Limb (tissue), 2 donors: ENCODE results near the gene ANKRD34A.
"Not testable (repeated sequence)": the region's sequence is repeated elsewhere in the genome, so short reads cannot be mapped to it uniquely, and the experiment has no call there.

Experiments
- DNase-seq, 2 donors: peaks; one replicate each; pipeline ENCODE4 v3.0.0-alpha.2; 2016; ENCODE audit errors: extremely low spot score in 2 of 2

Gene ANKRD34A

DNA sequence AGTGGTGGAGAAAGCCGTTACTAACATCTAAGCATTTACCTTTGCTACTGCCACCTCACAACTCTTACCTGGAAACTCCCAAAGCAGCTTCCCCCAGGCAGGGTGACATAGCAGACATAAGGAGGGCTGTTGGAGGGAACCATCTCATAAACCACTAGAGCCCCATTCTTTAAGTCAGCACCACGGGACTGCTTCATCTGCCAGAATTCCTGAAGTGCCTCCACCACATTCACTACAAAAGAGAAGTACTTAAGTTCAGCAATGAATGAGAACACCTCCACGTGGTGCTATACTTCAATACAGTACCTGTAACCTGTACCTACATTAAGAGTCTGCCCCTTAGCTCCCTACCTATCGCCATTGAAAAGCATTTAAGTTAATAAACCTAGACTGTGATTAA, 16.8 kb downstream of the ANKRD34A start:
- no peak for DNase-seq

DNA sequence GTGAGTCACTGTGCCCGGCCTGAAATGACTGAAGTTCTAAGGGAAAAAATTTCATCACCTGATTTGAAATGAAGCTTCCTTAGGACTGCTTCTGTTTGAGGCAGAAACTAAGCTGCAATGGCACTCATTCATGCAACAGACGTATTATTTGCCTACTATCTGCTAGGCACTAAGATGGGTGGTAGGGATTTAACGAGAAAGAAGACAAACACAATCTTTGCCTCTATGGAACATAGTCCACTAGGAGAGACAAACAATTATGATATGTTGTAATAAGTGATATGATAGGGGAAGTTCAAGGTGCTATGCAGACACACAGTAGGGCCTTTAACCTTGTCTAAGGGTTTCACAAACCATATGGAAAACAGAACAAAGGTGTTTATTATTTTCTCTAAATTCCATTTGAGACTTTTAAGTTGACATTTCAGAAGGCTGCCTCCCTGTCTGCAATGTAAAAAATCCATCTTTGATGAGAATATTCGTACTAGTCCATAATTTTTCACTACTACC, 17.8 kb downstream of the ANKRD34A start:
- DNase-seq = no peak

DNA sequence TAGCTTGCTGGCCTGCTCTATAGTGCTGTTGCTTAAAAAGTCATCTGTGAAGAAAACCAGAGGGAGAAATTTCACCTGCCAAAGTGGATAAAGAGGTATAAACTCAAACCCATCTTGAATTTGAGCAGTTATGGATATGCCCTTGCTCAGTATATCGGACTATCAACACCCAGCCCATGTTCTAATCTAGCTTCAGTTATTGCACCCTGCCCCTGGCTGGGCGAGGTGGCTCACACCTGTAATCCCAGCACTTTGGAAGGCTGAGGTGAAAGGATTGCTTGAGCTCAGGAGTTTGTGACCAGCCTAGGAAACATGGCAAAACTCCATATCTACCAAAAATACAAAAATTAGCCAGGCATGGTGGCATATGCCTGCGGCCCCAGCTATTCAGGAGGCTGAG, 19.8 kb downstream of the ANKRD34A start:
- no peak for DNase-seq

DNA sequence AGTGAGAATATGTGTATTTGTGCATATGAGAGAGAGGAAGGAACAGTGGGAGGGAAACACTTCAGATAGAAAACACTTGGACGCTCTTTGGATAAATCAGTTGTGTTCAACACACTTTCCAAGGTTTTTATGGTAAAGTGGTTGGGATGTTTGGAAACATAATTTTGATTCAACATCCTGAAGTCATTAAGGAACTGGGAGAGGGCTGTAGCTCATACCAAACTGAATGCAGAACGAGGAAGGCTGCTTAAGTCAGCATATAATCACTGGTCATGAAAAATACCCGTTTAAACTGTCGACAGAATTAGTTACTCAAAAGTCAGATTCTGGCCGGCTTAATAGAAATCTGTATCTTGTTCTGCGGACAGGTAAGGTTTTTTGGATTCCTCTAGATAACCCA, 21.5 kb downstream of the ANKRD34A start:
- DNase-seq = no peak

DNA sequence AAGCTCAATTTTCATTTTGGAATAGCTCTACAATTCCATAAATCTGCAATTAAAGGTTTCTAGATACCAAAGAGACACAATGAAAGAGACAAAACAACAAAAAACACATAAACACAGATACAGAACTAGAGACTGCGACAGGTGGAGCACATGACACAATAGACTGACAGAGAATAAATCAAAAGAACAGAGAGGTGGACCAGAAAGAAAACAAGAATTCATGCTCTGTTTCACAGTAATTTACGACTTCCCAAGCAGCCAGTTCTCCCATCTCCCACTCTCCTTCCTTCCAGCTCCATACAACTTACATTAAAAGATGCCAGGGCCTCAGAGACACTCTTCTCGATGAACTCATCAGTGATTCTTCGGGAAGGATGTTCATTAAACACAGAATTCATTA, 22.0 kb downstream of the ANKRD34A start:
- no peak for DNase-seq

DNA sequence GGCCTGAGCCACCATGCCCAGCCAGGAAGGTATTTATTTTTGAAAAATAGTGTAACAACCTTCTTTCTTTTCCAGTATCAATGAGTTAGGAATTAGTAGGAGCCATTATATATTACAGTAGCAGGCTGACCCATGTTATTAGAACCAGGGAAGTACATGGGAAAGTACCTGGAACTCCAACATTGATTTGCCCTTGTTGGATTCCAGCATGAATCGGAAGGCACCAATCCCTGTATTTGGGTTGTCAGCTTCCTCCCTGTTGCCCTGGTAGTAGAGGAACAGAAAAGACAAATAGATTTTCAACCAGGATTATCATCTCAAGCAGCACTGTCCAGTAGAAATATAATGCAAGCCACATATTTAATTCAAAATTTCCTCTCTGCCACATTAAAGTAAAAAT, 26.9 kb downstream of the ANKRD34A start:
- no peak for DNase-seq

DNA sequence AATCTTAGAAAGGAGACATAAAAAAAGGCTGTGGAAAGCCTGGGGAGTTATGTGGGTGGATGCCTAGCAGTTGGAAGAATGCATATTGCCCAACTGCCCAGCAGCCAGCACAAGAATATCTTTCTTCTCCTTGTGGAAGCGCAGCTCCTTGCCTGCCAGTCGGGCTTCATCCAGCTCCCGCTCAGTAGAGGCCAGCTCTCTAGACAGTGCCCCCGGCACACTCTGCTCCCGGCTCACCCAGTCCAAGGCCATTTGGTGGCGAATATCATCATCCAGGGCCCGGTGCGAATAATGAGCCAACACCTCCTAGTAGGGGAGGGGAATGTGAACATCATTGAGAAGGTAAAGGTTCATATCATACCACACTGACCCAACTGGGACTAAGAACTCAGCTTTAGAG, 28.1 kb downstream of the ANKRD34A start:
- DNase-seq = no peak

DNA sequence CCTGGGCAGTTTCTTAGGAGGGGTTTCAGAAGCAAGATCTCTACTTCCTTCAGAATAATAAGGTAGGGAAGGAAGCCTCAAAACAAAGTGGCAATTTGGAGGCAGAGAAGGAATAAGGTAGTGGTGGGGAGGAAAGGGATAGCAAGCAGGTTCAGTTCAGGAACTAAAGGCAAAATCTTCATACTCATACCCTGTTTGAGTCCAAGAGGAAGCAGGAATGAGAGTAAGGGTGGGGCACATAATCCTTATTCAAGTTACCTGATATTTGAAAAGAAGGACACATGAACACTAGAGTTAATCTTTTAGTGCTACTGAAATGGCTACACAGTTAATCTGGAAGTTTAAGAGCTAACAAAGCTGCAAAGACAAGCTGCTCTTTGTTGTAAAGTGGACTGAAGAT, 28.7 kb downstream of the ANKRD34A start:
- no peak for DNase-seq

DNA sequence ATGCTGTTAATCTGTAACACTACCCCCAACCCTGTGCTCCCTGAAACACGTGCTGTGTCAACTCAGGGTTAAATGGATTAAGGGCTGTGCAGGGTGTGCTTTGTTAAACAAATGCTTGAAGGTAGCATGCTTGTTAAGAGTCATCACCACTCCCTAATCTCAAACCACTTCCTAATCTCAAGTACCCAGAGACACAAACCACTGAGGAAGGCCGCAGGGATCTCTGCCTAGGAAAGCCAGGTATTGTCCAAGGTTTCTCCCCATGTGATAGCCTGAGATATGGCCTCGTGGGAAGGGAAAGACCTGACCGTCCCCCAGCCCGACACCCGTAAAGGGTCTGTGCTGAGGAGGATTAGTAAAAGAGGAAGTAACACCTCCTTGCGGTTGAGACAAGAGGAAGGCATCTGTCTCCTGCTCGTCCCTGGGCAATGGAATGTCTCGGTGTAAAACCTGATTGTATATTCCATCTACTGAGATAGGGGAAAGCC, 31.8 kb downstream of the ANKRD34A start:
- DNase-seq = not testable (repeated sequence)

DNA sequence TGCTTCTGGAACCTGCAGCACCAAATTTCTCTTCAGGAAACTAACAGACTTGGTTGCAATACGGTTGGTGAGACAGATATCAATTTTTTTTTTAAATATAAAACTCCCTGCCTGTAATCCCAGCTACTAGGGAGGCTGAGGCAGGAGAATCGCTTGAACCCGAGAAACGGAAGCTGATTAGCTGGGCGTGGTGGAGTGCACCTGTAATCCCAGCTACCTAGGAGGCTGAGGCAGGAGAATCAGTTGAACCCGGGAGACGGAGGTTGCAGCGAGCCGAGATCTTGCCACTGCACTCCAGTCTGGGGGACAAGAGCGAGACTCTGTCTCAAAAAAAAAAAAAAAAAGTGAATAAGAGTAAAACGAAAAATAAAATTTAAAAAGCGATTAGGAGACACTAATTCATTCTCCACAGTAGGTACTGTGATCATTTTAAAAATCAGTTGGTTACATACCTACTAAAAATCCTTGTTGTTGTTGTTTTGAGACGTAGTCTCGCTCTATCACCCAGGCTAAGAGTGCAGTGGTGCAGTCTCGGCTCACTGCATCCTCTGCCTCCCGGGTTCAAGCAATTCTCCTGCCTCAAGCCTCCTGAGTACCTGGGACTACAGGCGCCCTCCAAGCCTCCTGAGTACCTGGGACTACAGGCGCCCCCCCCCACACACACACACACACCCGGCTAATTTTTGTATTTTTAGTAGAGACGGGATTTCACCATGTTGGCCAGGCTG, 36.3 kb downstream of the ANKRD34A start:
- no peak for DNase-seq

DNA sequence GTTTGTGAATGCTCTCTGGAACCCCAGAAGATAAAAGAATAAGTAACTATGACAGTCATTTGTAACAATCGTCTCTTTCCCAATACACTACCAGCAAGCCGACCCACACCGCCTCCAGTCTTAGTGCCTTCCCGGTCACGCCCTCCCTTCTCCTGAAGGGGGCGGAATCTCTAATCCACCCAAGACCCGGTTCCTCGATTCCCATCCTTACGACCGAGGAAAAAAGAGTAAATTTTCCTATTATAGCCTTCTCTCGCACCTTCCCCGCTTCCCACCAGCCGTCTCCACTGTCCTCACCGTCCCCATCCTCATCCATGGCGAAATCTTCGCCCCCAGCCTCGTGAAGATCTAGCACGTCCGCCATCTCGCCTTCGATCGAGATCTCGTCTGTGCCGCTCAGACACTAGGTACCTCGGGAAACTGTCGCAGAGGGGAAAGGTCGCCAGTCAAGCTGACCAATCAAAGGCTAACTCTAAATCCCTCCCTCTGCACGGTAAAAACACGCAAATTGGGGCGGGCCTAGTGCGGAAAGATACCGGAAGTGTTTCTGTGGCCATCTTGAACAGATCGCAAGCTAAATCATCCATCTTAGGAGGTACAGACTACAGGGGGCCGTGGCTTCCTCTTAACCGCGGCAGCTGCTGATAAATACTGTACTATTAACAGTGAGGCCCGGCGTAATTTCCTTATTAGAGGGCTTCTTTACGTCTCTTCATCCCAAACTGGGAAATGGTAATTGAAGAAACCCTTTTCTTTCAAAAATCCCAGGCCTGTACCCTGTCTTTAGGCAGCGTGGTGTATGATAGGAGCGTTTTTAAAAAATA, 37.1 kb downstream of the ANKRD34A start, which contains the start of gene RBM8A:
TSS of gene RBM8A (minus strand) at position 422 of the 824 bp plus-strand sequence. CDS start at position 364, 58 bp downstream.
- DNase-seq = peak; percentile 93 to 99

DNA sequence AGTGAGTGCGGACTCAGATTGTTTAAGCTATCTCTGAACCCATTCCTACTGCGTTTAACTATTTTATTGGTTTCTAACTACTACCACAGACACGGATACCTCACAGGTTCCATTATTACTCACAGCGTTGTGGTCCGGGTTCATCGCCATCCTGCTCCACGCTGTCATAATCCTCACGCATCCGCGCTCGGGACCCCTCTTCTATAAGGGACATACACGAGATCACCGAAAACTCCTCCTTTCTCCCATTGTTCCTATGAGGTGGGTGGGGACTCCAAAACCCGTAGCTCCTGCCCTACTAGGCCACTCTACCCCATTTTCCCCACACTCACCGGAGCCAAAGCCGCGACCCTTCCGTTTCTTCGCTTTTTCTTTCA, 37.7 kb downstream of the ANKRD34A start:
- DNase-seq = no peak

DNA sequence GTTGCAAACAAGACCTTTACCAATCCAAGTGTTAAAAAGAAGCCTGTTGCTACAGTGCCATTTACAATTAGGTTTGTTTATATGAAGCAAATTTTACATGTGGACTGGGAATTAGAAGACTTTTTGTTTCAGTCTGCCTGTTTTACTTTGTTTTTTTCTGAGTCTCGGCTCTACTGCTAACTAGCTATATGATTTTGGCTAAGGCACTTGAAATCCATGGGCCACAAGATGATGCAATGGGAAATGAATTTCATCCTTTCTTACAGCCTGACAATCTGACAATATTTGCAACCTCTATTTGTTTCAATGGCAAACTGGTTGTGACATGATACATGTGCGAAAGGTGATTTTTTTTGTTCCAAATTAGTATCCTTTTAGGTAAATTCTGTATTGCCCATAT, 42.1 kb downstream of the ANKRD34A start:
- no peak for DNase-seq

DNA sequence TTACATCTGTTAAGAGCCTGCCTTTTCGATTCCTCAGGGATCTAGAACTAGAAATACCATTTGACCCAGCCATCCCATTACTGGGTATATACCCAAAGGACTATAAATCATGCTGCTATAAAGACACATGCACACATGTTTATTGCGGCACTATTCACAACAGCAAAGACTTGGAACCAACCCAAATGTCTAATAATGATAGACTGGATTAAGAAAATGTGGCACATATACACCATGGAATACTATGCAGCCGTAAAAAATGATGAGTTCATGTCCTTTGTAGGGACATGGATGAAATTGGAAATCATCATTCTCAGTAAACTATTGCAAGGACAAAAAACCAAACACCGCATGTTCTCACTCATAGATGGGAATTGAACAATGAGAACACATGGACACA, 44.1 kb downstream of the ANKRD34A start:
- DNase-seq = not testable (repeated sequence)

DNA sequence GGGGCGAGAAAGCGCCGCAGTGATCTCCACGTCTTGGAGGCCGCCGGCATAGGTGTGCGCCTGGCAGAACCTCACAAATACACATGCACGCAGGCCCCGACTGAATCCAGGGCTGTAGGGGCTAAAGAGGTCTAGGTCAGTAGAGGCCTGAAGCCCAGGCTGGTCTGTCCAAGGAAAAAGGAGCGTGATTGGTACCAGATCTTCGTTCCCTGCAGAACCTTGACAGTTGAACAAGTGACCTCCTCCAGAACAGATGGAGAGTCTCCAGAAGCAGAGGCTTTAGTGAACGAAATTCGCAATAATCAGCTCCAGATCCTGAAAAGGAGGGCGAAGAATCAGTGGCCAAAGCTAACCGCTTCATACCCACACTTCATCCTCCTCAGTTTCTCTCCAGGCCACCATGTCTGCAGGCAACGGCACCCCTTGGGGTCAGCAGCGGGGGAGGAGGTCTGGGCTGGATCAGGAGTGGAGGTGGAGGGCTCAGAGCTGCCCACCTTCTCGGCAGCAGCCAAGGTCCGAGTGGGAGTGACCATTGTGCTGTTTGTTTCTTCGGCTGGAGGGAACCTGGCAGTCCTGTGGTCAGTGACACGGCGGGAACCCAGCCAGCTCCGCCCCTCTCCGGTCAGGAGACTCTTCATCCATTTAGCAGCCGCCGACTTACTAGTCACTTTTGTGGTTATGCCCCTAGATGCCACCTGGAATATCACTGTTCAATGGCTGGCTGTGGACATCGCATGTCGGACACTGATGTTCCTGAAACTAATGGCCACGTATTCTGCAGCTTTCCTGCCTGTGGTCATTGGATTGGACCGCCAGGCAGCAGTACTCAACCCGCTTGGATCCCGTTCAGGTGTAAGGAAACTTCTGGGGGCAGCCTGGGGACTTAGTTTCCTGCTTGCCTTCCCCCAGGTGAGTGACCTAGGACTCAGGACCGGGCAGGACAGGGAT, 45.1 kb downstream of the ANKRD34A start:
- peak in 1 of 2 donors; percentile 48 for DNase-seq

DNA sequence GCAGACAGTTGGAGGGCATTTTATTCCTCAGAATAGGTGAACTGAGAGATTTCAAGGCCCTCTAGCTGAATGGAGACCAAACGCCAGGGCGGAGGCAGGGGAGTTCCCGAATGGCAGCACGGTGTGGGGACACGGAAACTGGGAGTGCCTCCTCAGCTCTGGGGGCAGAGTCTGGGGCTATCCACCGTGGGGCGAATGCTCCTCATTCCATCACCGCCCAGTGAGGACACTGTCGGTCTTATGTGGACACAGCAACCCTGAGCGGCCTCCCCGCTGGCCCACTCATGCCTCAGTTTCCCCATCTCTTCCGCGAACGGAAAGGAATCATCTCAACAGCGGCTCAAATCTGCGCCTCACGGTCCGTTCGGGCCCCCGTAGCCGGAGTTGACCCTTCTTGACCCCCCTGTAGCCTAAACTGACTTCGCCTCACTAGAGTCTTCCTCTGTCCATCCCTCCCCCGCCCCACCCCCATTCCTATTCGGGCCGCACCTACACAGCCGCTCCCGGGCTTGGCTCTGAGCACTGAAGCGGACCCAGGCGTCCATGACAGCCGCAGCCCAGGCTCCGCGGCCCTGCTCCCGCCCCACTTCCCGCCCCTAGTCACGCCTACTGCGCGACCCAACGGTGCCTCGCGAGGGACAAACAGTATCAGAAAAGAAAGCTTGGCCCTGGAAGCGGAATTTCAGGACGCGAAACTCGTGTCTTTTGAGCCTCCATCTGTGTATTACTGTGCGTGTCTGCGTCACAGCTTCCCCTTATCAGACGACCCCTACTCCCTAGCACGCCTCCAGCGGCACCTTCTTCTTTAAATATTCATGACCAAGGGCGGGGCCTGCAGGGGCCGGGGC, 46.0 kb downstream of the ANKRD34A start, which contains the start of gene PEX11B:
TSS of gene PEX11B (minus strand) at position 574 of the 848 bp plus-strand sequence. CDS start at position 545, 29 bp downstream.
- peak; percentile 88 to 90 for DNase-seq

DNA sequence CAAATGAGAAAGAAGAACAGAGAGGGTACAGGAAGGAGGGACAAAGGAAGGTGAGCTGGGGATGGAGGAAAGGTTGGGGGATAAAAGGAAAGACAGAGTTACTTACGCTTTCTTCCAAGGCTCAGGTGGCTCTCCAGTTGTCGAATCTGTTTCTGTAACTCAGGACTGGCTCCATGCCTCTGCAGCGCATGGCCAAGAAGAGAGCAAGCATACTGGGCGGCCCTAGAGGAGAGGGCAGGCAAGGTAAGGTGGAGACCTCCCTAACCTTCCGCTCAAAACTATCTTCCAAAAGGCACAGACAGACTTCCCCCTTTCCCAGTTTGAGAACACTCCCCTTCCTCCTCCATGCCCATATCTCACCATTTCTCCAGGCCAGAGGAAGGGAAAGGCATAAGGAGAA, 46.8 kb downstream of the ANKRD34A start:
- no peak for DNase-seq

DNA sequence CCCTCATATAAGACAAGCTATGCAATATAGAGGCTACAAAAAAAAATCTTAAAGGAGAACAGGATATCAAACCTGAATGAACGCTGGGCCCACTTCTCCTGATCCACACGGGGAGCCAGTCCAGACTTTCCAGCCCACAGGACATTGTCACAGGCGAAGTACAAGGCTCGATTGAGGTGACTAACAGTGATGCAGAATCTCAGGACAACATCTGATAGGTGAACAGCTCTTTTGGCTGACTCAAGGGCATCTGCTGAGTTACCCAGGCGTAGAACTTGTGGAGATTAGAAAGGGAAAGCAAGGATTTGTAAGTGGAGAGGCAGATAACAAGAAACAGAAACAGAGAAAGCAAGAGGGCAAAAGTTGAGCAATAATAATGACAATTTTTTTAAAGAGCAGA, 47.6 kb downstream of the ANKRD34A start:
- no peak for DNase-seq

DNA sequence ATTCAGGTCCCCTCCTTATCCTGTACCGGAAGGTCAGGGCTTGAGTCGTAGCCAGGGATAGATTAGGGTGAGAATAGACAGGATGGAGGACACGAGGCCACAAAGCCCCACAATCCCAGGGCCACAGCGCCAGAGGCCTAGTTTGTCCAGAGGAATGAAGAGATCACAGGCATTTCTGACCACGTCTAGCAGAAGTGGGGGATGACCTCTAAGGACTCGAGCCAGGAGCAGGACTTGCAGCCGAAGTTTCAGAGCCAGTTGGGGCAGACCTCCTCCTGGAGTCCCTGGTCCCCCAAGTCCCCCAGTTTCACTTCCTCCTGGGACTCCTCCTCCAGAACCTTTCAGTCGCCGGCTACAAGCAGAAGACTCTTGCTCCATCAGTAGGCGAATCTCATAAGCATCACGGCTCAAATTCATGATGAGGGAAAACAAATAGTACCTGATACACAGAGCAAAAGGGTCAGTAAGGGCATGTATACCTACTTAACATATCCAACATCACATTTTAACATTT, 52.2 kb downstream of the ANKRD34A start:
- no peak for DNase-seq
